K562 (cell line): Measurements from ENCODE around the gene SOD1. TPM values are rescaled to one million over a fixed set of nuclear protein-coding genes. Genes with fewer than 3 reads are reported as not detected.

Experiments
- ADNP ChIP-seq: fragments of 200-800 bp; sonication (Bioruptor generic); IDR thresholded peaks from 2 replicates; pipeline ENCODE4 v1.6.1; 2016; ENCODE audit warnings: missing genetic modification characterization, missing compliant biosample characterization
- BACH1 ChIP-seq: fragments of 200-800 bp; sonication (Bioruptor generic); IDR thresholded peaks from 2 replicates; pipeline ENCODE4 v1.6.1; 2016; ENCODE audit warnings: missing genetic modification characterization, missing compliant biosample characterization
- BRF2 ChIP-seq: IDR thresholded peaks from 3 replicates; pipeline ENCODE4 v1.6.1; 2011; ENCODE audit warnings: borderline replicate concordance, mild to moderate bottlenecking; ENCODE audit not compliant: insufficient read length, insufficient read depth
- CC2D1A ChIP-seq: fragments of 450-650 bp; IDR thresholded peaks from 2 replicates; pipeline ENCODE4 v1.6.1; 2017; ENCODE audit warnings: mild to moderate bottlenecking
- CLOCK ChIP-seq: fragments of 250-450 bp; sonication (Bioruptor Pico); IDR thresholded peaks from 2 replicates; pipeline ENCODE4 v1.4.0; 2020; ENCODE audit warnings: mild to moderate bottlenecking, moderate library complexity, borderline replicate concordance
- FOXP4 ChIP-seq: sonication (generic); formaldehyde crosslinking; IDR thresholded peaks from 2 replicates; pipeline ENCODE4 v1.8.0; 2022; ENCODE audit warnings: mild to moderate bottlenecking, missing genetic modification reagents, borderline replicate concordance
- LEF1 ChIP-seq: fragments of 450-650 bp; IDR thresholded peaks from 2 replicates; pipeline ENCODE4 v1.6.1; 2016; ENCODE audit warnings: mild to moderate bottlenecking
- NFYB ChIP-seq: IDR thresholded peaks from 2 replicates; pipeline ENCODE4 v1.6.1; 2011; ENCODE audit warnings: mild to moderate bottlenecking, moderate library complexity; ENCODE audit not compliant: insufficient read length; ENCODE audit errors: extremely low read depth
- PURB ChIP-seq: sonication (generic); formaldehyde crosslinking; IDR thresholded peaks from 2 replicates; pipeline ENCODE4 v1.9.0; 2021; ENCODE audit warnings: low read depth, mild to moderate bottlenecking, missing genetic modification reagents
- RAD51 ChIP-seq: fragments of 450-650 bp; IDR thresholded peaks from 2 replicates; pipeline ENCODE4 v1.7.1; 2016; ENCODE audit warnings: low read depth, mild to moderate bottlenecking, borderline replicate concordance
- SIN3A ChIP-seq, 2 experiments: fragments of 150-350 bp in 1 of 2; IDR thresholded peaks; 2 replicates each; pipeline ENCODE4 v1.6.1; 2011 to 2016; ENCODE audit warnings: borderline replicate concordance in 2 of 2, low read depth in 2 of 2, low read length in 2 of 2, mild to moderate bottlenecking in 2 of 2, moderate library complexity in 2 of 2; ENCODE audit not compliant: control insufficient read depth in 1 of 2
- STAG1 ChIP-seq: sonication (generic); formaldehyde crosslinking; IDR thresholded peaks from 2 replicates; pipeline ENCODE4 v1.5.0; 2020; ENCODE audit warnings: missing genetic modification reagents, borderline replicate concordance
- YY1 ChIP-seq, 3 experiments: IDR thresholded peaks; 2 replicates each; pipeline ENCODE4 v1.6.1; 2011; ENCODE audit warnings: low read length in 2 of 3, mild to moderate bottlenecking in 2 of 3, moderate library complexity in 2 of 3, borderline replicate concordance in 1 of 3, control low read depth in 1 of 3, low read depth in 1 of 3; ENCODE audit not compliant: insufficient read depth in 3 of 3, insufficient replicate concordance in 2 of 3, control insufficient read depth in 1 of 3, insufficient read length in 1 of 3; ENCODE audit errors: extremely low read depth in 1 of 3
- ZFP91 ChIP-seq: sonication (generic); formaldehyde crosslinking; IDR thresholded peaks from 2 replicates; pipeline ENCODE4 v1.8.0; 2022; ENCODE audit warnings: mild to moderate bottlenecking, missing genetic modification reagents
- ZFX ChIP-seq: sonication (generic); formaldehyde crosslinking; IDR thresholded peaks from 2 replicates; pipeline ENCODE4 v1.8.0; 2022; ENCODE audit warnings: mild to moderate bottlenecking, missing genetic modification reagents, moderate library complexity
- ZNF3 ChIP-seq: fragments of 250-450 bp; sonication (Bioruptor Pico); IDR thresholded peaks from 2 replicates; pipeline ENCODE4 v1.5.0; 2021; ENCODE audit warnings: mild to moderate bottlenecking, moderate library complexity
- ZNF384 ChIP-seq: IDR thresholded peaks from 2 replicates; pipeline ENCODE4 v1.6.1; 2012; ENCODE audit warnings: low read depth, low read length, improper control_type of control experiment
- ZNF583 ChIP-seq: fragments of 250-450 bp; sonication (Bioruptor Pico); IDR thresholded peaks from 2 replicates; pipeline ENCODE4 v1.4.0; 2020
- ZNF780A ChIP-seq: fragments of 250-450 bp; sonication (Bioruptor Pico); IDR thresholded peaks from 2 replicates; pipeline ENCODE4 v1.5.0; 2021; ENCODE audit warnings: mild to moderate bottlenecking
- polyA plus RNA-seq, 8 experiments: library from polyadenylated mRNA; depleted of rRNA in 4 of 8; stranded (reverse) in 5 of 8; unstranded in 3 of 8; fragments of >200 nt; fragmentation: Nextera tagmentation in 2 of 8; fragmentation: Illumina TruSeq in 1 of 8; extraction: Ambion mirVana in 2 of 8; extraction: Trizol in 1 of 8; gene quantifications; 2 replicates each; pipeline versions ENCODE4 v1.2.1 to v1.2.3, GENCODE V29; 2011 to 2014; ENCODE audit warnings: inconsistent platforms in 1 of 8, missing spikeins in 1 of 8
- total RNA-seq, 7 experiments: library from RNA; depleted of rRNA in 6 of 7; stranded (reverse); fragments of >200 nt in 6 of 7; fragmentation: Illumina TruSeq in 2 of 7; extraction: Trizol in 2 of 7; gene quantifications; 2 replicates each; pipeline versions ENCODE4 v1.2.1 to v1.2.3, GENCODE V29; 2011 to 2021; ENCODE audit warnings: low replicate concordance in 1 of 7

Gene SOD1
- total and polyA plus RNA-seq, 9 of the 15 experiments (the other 6 are each of a cell fraction or from before 2014, with no cell fraction given) = 452 to 1,409 (median 633) TPM

- TF ChIP-seq BACH1 (tag) (peak; percentile 35; the same call in 1 of the 2 replicates), ZNF384 (no peak), ZFX (peak; percentile 98), FOXP4 (CRISPR knock-in tag) (0 out of 2 replicates have a peak, but pooled peaks have one; percentile 22), ZNF3 (CRISPR knock-in tag) (no peak), CC2D1A (no peak), BRF2 (no peak), SIN3A (IDR thresholded peaks at IDR 0.05; ENCODE audit: borderline replicate concordance in 2 of 2, control insufficient read depth in 1 of 2, low read depth in 2 of 2, low read length in 2 of 2) (peak in 1 of 2 experiments; percentile 46; a peak in 2 of 4 replicates), ZNF780A (CRISPR knock-in tag) (no peak), CLOCK (CRISPR knock-in tag) (no peak), YY1 (IDR thresholded peaks at IDR 0.05; ENCODE audit: borderline replicate concordance in 1 of 3, control insufficient read depth in 1 of 3, extremely low read depth in 1 of 3, insufficient read depth in 3 of 3, insufficient read length in 1 of 3, insufficient replicate concordance in 2 of 3, low read depth in 1 of 3, low read length in 2 of 3) (peak in 1 of 3 experiments; percentile 66), PURB (no peak), RAD51 (0 out of 2 replicates have a peak, but pooled peaks have one; percentile 6), ADNP (tag) (no peak), LEF1 (no peak), ZNF583 (CRISPR knock-in tag) (no peak), STAG1 (CRISPR knock-in tag) (no peak), NFYB (peak; percentile 50), ZFP91 (CRISPR knock-in tag) (0 out of 2 replicates have a peak, but pooled peaks have one; percentile 42)
These were observed at the start of gene SOD1 (continued) for GRCh38 chr21:31659536-31660258.
